ENCODE data around the gene SLC22A3.
A peak's percentile ranks its signal among the peaks of the same experiment; 100 is the strongest.
"Not testable (repeated sequence)": the region's sequence is repeated elsewhere in the genome, so short reads cannot be mapped to it uniquely, and the experiment has no call there.

SLC22A3 gene

DNA sequence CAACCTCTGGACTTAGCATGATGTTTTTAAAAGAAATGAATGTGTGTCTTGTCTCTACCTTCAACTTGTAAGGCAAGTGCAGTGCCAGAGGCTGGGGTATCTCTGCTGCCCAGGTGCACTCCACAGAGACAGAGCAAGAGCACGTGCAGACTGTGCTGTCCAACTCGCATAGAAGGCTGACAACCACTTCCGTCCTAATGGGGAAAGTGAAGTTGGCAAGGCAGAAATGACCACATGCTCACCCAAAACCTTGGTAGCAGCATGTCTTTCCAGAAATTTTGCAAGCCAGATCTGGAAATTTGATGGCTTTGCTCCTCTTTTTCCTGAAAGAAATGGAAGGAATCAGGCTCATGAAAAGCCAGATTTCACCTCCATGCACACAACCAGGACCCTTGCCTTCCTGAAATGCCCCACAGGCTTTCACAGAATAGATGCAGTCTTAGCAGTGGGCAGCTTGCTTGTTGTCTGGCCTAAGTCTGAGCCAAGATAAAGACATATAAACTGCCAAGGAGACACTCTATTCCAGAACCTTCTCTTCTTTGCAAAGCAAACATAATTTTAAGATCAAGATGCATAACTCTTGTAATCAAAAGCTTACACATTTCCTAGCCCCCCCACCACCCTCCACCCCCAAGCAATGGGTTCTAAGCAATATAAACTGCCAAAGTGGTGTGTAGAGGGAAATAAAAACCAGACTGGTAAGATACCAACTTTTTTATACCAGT, 26.8 kb downstream of the SLC22A3 start:
- no peak for DNase-seq

DNA sequence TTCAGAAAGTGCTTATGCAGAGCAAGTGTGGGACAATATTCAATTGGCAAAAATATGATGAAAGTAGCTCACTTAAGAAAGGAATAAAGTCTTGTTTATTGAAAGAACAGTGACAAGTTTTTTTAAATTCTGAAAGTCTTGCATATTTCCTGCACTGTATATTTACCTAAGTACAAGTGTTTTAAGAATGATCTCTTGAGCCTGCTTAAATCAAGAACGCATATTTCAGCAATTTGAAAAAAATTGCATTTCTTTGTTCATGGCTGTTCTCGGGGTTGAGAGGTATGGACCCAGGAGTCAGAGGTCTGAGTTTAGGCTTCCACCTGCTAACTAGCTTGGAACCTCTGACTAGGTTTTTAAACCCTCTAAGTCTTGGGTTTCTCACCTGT, 27.4 kb downstream of the SLC22A3 start:
- no peak for DNase-seq

DNA sequence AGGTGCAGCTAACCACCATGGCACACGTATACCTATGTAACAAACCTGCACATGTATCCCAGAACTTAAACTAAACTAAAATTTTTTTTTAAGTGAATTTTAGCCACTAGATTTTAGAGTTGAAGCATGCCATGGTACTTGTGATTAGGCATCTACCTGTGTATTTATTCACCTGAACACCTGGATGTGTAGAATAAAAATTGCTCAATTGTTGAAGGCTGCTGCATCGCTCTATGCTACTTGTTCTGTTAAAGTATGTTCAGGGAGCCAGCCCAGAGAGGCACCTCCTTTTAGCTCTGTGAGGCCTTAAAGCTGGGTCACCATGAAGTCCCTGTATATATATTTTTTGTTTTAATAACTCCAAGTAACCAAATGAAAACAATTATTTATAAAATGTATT, 28.3 kb downstream of the SLC22A3 start:
- no peak for DNase-seq

DNA sequence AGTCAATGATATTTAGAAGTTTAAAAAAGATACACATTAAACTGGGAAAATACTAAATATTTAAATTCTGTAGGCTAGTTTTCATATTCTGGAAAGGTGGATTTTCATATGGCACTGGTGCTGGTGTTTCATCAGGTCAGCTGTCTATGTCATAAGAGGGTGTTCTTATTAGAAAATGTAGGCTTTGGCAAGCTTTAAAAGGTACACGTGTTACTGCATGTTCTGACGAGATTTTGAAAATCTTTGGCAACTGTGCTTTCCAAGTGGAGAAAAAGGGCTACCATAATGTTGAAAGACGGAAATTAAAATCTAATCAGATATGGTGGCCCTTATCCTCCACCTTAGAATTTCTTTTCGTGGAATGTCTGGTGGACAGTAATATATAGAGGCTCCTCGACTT, 30.0 kb downstream of the SLC22A3 start:
- DNase-seq: no peak

DNA sequence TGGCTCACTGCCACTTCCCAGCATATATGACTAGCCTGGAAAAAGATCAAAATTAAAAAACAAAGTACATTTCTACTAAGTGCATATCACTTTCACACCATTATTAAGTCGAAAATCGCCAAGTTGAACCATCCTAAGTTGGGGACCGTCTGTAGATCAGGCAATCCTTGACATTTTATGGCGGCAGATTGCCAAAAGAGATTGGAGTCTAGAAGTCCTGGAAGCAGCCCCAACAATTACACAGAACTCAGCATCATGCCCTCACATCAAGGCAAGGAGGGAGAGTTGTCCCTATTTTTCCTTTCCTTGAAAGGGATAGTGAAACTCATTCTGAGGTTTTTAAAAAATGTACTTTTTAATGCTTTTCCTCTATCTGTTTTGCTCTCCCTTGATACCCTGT, 30.7 kb downstream of the SLC22A3 start:
- no peak for DNase-seq

DNA sequence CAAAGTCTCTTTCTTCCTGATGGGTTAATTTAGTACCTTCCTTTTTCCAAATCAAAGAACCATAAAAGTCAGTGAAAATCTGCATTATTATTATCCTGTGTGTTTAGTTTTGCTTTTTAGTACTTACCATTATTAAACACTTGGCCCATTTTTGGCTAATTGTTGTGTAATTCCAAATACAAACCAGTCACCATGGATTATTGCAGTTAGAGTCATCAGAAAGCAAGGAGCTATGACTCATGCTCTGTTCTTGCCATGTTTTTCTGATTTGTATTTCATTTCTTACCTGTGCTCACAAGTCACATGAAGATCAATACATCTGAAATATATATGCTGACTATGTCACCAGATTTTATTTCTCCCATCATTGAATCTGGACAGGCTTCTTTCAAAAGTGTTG, 31.3 kb downstream of the SLC22A3 start:
- DNase-seq: no peak

DNA sequence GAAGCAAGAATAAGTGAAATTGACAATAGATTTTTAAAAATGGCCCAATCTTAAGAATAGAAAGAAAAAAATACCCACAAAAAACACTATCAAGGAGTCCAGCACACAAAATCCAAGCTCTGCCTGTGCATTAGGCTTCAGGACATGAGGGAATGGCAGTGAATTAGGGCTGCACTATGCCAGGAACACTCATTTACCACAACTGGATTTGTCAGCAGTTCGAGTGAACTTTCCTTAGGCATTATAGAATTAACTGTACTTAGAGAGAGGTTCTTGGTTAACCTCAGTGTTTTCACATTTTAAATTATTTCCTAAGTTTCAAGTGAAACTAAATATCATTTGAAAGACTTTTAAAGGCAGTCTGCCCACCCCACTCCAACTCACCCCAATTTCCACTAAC, 34.8 kb downstream of the SLC22A3 start:
- DNase-seq: no peak

DNA sequence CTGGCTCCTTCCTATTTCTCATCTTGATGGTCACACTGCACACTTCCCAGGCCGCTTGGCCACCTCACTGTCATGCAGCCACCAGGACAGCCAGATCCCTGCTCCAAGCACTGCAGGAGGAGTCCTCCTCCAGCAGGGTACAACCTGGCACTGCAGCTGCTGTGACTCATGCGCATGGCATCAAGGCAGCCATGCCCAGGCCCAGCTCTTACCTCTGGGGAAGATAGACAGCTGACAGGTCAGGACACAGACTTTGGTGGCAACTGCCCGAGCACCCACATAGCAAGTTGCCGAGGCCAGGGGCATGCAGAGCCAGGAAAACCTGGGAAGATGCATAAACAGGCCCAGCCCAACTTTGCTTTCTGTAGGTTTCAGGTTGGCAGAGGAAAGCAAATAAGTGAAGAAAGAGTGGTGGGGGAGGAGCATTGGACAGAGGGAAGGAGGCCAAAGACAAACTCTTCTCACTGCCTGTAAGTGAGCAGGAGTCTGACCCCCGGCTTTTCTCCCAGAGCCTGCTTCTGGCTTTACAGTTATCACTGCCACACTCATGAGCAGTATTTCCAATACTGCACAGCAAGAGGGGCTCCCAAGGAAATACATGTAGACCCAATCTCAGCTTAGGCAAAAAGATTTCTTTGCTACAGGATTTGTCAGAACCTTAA, 38.8 kb downstream of the SLC22A3 start:
- no peak for DNase-seq

DNA sequence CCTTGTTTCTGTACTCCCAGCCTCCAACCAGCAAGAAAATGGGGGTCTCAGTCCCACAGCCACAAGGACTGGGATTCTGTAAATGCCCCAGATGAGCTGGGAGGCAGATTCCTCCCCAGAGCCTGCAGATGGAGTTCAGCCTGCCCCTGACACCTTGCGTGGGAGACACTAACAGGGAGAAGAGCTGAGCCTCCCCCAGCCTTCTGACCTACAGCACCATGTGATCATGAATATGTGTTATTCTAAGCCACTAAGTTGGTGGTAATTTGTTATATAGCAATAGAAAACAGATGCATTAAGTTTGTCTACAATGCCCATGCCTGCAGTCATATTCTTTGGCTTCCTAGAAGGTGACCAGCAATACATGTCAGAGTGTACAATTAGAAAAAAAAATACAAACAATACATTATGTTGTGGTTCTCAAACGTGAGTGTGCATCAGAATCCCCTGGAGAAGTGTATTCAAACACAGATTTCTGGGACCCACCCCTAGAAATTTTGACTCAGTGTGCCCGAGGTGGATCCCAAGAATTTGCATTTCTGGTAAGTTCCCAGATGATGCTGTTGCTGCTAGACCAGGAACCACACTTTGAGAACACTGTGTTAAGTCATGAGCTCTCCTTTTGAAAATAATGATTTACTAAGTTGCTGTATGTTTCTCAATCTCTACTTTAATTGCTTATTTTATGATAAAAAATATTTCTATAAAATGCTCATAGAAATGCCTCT, 39.9 kb downstream of the SLC22A3 start:
- DNase-seq: no peak

DNA sequence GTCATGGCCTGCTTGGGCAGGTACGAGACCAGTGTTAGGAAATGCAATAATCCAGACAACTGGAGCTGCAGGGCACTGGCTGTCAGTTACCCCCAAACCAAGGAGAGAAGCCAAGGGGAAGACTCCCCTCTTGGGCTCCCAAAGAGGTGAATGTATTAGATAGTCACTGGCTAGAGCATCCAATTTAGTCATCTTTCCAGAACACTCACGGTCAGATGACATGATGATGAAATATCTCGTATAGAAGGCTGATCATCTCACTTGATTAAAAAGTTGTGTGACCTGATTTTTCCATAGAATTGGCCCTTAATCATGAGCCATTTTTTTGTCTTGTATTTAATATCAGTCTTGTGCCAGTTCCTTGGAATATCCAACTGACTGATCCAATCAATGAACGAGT, 40.7 kb downstream of the SLC22A3 start:
- DNase-seq: no peak

DNA sequence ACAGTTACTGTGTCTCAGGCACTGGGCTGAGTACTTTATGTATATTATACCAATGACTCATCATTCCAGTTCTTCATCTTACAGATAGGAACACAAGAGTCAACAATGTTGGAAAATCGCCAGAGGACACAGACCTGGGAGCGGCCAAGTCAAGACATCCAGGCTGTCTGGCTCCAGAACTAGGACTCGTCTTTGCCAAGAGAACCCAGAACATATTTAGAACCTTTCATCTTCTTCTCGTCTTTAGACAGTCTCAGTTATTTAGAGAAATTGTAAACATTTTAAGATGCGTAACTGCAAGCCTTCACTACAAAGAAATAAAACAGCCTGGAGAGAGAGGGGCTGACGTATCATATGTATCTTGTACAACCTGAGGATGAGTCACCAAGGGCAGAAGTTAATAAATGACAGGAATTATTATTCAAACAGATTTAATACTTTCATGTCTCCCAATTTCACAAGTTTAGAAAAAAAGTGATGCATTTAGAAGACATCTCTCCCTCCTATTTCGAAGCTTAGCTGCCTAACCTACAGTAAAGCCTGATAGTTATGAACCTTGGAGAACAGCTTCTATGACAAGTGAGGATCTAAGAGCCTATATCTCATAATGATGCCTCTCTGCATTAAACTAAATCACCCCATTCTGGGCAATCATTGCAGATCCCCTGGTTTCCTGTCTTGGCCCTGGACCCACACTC, 43.4 kb downstream of the SLC22A3 start:
- no peak for DNase-seq

DNA sequence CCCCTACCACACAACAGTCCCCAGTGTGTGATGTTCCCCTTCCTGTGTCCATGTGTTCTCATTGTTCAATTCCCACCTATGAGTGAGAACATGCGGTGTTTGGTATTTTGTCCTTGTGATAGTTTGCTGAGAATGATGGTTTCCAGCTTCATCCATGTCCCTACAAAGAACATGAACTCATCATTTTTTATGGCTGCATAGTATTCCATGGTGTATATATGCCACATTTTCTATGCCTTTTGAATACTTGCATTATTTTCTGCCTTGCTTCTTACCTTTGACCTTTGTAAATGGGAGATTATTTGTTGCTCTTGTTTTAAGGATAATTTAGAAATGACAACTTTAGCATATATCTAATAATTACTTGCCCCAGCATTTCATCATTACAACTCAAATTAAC, 45.3 kb downstream of the SLC22A3 start:
- not testable (repeated sequence) for DNase-seq

DNA sequence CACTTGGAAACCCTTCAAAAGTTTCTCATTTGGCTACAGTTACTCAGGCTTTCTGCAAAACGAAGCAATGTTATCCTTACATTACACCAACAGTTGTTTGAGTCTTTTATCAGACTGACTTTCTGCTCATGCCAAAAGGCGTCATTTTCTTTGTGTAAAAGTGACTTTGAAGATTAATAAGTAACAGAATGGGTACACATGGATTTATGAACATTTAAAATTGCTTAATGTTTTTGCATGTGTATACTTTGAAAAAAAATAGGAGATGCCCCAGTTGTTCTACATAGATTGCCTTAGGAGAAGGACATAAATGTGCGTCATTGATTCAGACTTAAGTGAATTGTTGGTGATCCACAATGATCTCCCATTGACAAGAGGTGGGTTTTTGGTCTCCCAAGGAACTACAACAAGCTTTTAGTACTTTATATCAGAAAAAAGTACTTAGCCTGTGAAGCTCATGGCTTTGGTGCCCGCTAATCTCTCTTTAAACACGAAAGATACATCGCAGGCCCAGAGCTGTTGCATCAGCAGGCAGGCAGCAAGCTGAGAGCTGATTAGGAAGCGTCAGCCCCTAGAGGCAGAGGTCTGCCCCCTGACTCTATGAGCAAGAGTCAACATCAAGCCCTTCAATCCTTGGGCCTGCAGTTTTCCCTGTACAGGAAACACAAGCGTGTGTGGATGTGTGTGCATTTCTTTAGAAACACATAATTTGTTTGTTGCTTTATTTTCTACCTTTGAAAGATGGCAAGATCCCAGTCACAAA, 45.9 kb downstream of the SLC22A3 start:
- DNase-seq: no peak

DNA sequence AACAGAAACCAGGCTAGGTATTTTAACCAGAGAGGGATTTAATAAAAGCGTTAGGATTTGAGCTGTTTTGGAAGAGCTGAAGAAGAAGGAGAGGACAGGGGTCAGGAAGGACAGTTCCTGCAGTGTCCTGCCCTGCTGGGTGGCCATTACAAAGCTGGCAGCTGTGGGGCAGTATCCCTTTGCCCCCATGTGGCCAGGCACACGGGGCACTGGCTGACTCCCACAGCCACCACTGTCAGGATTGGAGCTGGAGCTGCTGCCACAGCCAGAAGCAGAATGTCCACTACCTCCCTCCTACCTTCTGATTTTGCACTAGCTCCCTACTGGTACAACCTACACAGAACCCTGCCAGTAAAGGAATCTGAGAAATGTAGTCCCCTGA, 46.5 kb downstream of the SLC22A3 start:
- DNase-seq: no peak

DNA sequence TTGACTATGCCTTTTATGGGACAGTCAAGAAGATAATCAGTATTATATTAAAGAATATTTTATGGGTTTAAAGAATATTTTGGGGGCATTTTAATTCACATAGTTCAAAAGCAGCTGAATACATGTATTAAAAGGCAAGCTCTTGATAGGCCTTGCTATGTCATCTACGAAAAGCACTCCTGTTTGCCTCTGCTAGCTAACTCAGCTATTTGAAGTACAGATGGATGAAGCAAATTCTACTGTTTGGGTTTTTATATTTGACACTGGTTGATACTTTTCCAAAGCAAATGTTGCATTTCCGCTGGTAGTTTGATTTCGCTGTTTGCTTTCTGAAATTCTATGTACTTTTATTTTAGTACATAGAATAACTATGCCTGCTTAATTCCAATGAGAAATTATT, 47.0 kb downstream of the SLC22A3 start:
- DNase-seq: no peak

DNA sequence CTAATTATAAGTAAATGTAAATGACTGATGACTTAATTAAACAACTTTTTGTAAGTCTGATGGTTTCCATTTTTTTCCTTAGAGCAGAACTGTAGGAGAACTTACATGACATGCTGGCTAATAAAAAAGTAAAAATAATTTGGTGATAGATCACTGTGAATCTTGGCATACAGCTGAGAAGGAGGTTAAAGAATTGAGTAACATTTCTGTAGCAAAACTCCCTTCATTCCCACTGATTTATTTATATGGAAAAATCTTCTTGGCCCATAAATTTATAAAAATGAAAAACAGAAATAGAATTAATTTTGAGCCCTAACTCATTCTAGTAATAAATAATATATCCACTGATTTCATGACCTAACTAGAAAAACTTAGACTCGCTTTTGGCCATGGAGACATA, 48.1 kb downstream of the SLC22A3 start:
- no peak for DNase-seq

DNA sequence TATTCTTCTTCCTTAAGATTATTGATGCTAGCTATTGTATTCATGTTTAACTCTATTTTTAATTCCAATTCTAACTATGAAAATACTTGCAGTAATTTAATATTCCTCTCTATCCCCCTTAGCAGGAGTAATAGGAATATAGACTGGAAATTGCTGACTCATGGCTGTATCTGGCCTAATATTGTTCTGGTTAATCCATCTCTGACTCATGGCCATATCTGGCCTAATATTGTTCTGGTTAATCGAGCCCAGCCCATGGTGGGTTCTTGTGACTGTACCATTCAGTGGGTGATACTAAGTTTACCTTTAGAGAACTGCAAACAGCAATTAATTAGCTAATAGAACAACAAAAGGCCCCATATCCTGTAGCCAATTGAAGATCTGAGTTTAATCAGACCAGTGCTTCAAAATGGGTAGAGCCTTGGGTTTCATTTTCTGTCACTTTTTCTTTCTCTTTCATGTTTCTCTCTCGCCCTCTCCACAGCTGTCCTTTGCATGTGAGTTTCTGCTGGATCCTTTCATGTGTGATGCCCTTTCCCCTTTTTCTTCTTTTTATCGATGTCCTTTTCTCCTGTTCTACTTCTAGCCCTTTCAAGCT, 50.6 kb downstream of the SLC22A3 start:
- peak; percentile 0 for DNase-seq

DNA sequence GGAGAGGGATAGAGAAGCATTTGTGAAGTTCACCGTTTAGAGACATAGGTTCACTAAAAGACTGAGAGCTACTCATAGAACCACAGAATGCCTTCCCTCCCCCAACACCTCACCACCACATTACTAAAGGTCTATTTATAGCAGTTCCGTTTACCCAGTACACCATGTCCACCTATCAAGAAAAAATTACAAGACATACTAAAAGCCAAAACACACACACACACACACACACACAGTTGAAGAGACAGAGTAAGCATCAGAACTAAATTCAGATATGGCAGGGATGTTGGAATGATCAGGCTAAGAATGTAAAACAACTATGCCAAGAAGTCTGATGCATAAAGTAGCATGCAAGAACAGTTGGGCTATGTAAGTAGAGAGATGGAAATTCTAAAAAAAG, 52.3 kb downstream of the SLC22A3 start:
- DNase-seq: peak; percentile 24

DNA sequence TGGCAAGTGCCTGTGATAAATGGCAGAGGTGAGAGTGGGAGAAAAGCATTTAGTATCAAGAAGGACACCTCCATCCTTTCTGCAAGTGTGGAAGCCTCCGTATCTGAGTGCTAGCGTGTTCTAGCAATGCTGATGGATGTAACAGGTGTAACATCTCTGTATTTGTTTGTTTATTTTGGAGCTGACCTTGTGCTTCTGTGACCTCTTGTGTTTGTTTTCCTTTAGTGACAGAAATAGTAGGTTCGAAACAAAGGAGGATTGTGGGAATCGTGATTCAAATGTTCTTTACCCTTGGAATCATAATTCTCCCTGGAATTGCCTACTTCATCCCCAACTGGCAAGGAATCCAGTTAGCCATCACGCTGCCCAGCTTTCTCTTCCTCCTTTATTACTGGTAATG, 60.4 kb downstream of the SLC22A3 start:
- DNase-seq: no peak

DNA sequence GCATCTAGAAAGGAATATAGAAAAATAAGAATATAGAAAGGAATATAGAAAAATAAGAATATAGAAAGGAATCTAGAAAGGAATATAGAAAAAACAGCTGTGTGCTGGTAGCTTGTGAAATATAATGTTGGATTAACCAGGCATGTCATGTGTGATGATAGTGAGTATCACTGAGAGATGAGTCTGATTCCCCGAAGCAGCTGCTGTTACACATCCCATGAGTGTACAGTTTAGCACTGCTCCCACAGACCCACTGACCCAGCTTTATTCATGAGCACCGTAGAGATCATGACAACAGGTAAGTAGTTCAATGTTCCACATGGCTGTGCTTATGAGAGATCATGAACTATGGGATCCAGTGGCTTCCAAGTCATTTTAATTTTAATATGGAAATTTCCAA, 64.8 kb downstream of the SLC22A3 start:
- no peak for DNase-seq

DNA sequence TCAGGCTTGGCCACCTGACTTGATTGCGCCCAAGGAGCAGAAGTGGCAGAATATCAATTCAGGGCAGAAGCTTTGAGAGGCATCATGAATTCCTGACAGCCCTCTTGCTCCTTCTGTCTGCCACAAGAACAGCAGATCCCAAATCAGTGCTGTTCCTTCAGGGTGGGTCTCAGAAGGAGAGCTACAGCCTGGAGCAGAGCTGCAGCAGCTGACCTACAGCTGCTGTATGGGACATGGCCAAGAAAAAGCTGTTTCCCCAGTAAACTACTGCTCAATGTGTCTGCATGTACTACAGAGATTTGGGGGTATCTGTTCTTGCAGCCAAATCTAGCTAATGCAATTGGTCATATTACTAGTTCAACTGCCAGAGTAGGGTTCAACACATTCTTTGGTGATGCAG, 69.0 kb downstream of the SLC22A3 start:
- DNase-seq: no peak

DNA sequence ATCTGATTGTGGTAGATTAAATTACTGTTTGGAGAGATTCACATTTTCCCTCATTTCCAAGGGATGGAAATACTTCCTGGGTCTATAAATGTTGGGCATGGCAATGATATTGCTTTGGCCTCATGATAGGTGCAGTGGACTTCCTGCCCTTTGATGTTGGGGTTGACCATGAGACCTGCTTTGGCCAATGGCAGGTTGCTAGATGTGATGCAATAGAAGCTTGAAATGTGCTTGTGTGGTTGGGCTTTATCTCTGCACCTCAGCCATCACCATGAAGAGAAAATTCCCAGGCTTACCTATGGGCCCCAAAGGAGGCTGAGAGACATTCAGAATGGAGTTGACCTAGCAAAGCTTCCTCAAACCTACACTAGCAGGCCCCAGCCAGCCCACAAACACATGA, 69.4 kb downstream of the SLC22A3 start:
- no peak for DNase-seq

DNA sequence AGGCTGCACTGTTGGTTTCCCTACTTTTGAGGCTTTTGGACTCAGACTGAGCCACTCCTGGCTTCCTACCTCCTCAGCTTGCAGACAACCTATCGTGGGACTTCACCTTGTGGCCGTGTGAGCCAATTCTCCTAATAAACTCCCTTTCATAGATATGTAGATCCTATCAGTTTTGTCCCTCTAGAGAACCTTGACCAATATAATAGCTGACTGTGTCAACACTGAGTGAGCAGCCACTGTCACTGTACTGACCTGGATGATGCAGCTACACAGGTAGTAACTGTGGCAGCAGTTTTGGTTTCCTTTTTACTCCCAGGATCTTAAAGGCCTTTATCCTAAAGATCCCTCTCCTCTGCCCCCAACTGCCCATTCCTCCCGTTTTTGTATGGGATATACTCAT, 70.2 kb downstream of the SLC22A3 start:
- DNase-seq: no peak
